ENCODE data around the gene HRC. TPM values are rescaled to one million over a fixed set of nuclear protein-coding genes. Genes with fewer than 3 reads are reported as not detected.
A peak's percentile ranks its signal among the peaks of the same experiment; 100 is the strongest.

The HRC gene
- total RNA-seq, 4 donors from 2014 or later = 0.47 to 1.0 (median 0.53) TPM; not detected in 1

- no peak overlapping the region for H3K4me3 ChIP-seq
- 92% methylated on average over 15 of the region's 25 CpGs for WGBS
- no peak overlapping the region for H3K27ac ChIP-seq
- DNase-seq (ENCODE audit: low spot score in 2 of 2) = no peak
- peaks cover 17% of the 10 kb centered on the region for H3K4me1 ChIP-seq
- TF ChIP-seq POLR2AphosphoS5 (IDR thresholded peaks at IDR 0.05) (no peak), EP300 (IDR thresholded peaks at IDR 0.05) (no peak), CTCF (IDR thresholded peaks at IDR 0.05) (no peak), POLR2A (IDR thresholded peaks at IDR 0.05) (no peak)
- H3K27me3 ChIP-seq = no peaks in the 10 kb centered on the region
- no peaks in the 10 kb centered on the region for H3K9me3 ChIP-seq
- H3K36me3 ChIP-seq = peaks cover 52% of the 10 kb centered on the region
These were observed 12.7 kb upstream of the HRC start for GRCh38 chr19:49167857-49168409.

- DNase-seq (ENCODE audit: low spot score in 2 of 2) = no peak
- TF ChIP-seq POLR2AphosphoS5 (IDR thresholded peaks at IDR 0.05) = no peak
- no peak for TF ChIP-seq CTCF (IDR thresholded peaks at IDR 0.05)
- TF ChIP-seq POLR2A (IDR thresholded peaks at IDR 0.05) = no peak
- no peak for TF ChIP-seq EP300 (IDR thresholded peaks at IDR 0.05)
- H3K27me3 ChIP-seq = no peaks in the 10 kb centered on the region
- WGBS = 83% methylated on average over 10 of the region's 30 CpGs
- peaks cover 32% of the 10 kb centered on the region for H3K36me3 ChIP-seq
- H3K27ac ChIP-seq = peak overlapping the region; percentile 69
- H3K9me3 ChIP-seq = no peaks in the 10 kb centered on the region
- peaks cover 17% of the 10 kb centered on the region for H3K4me1 ChIP-seq
- no peak overlapping the region for H3K4me3 ChIP-seq
These were observed 10.7 kb upstream of the HRC start for GRCh38 chr19:49165865-49166301.

DNA sequence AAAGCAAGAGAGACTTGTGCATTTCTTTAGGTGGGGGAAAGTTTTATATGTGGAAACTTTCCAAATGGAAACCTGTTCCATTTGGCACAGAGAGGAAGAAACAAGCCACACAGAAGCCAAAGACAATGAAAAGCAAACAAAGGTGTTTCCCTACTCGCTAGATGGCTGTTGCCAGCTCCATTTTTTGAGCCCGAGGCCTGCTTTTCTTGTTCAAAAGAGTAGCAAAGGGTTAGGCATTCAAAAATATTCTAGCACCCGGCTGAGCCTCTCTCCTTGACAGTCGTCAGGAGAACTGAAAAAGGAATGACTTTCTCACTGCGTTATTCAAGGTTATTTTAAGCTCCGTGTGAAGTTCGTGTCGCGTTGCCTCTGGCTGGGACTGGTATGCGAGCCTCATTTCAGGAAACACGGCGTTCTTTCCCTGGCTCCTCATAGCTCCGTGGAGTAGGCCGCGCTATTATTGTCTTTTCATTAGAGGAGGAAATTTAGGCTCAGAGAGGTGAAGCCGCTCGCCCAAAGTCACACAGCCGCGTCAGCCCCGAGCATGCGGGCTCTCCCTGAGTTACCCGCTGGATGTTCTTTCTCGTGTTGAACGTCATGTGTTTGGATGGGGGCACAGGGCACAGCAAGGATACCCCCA lies 10.0 kb upstream of the HRC start:
- peak overlapping the region; percentile 69 for H3K27ac ChIP-seq
- no peaks in the 10 kb centered on the region for H3K9me3 ChIP-seq
- no peak overlapping the region for H3K4me3 ChIP-seq
- peaks cover 17% of the 10 kb centered on the region for H3K4me1 ChIP-seq
- no peaks in the 10 kb centered on the region for H3K27me3 ChIP-seq
- peaks cover 25% of the 10 kb centered on the region for H3K36me3 ChIP-seq
- 64% methylated on average over 24 of the region's 24 CpGs for WGBS
- DNase-seq (ENCODE audit: low spot score in 2 of 2) = no peak
- TF ChIP-seq EP300 (IDR thresholded peaks at IDR 0.05) = no peak
- no peak for TF ChIP-seq POLR2AphosphoS5 (IDR thresholded peaks at IDR 0.05)
- no peak for TF ChIP-seq POLR2A (IDR thresholded peaks at IDR 0.05)
- no peak for TF ChIP-seq CTCF (IDR thresholded peaks at IDR 0.05)

DNA sequence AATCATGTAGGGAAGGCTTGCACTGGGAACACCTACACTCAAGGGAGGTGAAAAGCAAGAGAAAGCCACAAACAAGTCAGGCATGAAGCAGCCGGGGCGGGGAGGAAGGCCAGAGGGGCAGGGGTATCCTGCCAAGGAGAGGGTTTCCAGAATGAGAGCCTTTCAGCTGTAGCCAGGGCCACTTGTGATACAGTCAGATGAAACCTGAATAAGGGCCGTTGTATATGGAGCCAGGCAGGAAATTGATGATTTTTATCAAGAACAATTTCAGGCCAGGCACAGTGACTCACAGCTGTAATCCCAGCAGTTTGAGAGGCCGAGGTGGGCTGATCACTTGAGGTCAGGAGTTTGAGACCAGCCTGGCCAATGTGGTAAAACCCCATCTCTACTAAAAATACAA lies 6.8 kb upstream of the HRC start:
- no peak for DNase-seq (ENCODE audit: low spot score in 2 of 2)
- no peaks in the 10 kb centered on the region for H3K36me3 ChIP-seq
- no peak overlapping the region for H3K4me3 ChIP-seq
- TF ChIP-seq CTCF (IDR thresholded peaks at IDR 0.05) = no peak
- TF ChIP-seq POLR2AphosphoS5 (IDR thresholded peaks at IDR 0.05) = no peak
- no peak for TF ChIP-seq EP300 (IDR thresholded peaks at IDR 0.05)
- no peak for TF ChIP-seq POLR2A (IDR thresholded peaks at IDR 0.05)
- H3K4me1 ChIP-seq = peaks cover 37% of the 10 kb centered on the region
- H3K27ac ChIP-seq = no peak overlapping the region
- WGBS = 59% methylated on average over 4 of the region's 4 CpGs
- H3K27me3 ChIP-seq = no peaks in the 10 kb centered on the region
- no peaks in the 10 kb centered on the region for H3K9me3 ChIP-seq

DNA sequence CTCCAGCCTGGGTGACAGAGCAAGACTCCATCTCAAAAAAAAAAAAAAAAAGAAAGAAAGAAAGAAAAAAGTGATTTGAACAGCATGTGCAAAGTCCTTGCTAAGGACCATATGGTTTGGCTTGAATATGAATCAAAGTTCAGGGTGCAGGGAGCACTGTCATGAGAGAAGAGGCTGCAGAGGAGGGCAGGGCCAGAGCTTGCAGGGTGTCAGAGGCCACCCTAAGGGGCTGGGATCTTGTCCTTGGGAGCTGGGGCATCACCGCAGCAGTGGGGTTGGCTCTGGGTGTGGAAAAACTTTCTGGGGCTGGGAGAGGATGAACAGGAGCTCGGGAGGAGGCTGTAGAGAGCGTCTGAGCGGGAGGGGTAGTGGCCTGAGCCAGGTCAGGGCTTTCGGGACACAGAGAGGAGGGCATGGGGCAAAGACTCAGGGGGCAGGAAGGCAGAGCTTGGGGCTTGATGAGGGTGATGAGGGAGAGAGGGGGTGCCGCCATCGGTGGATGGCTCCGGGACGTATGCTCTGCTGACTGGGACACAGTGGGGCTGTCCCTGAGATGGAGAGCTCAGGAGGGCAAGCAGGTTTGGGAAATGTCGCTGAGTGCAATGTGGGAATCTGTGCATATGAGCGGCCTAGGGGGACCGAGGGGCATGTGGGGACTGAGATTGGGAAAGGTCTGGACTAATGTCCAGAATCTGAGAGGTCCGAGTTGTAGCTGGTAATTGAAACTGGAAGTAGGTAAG lies 5.4 kb upstream of the HRC start:
- peaks cover 31% of the 10 kb centered on the region for H3K4me1 ChIP-seq
- no peaks in the 10 kb centered on the region for H3K27me3 ChIP-seq
- no peak overlapping the region for H3K27ac ChIP-seq
- WGBS = 87% methylated on average over 13 of the region's 13 CpGs
- no peaks in the 10 kb centered on the region for H3K36me3 ChIP-seq
- no peak for DNase-seq (ENCODE audit: low spot score in 2 of 2)
- TF ChIP-seq EP300 (IDR thresholded peaks at IDR 0.05) (no peak), CTCF (IDR thresholded peaks at IDR 0.05) (no peak), POLR2AphosphoS5 (IDR thresholded peaks at IDR 0.05) (no peak), POLR2A (IDR thresholded peaks at IDR 0.05) (no peak)
- no peaks in the 10 kb centered on the region for H3K9me3 ChIP-seq
- no peak overlapping the region for H3K4me3 ChIP-seq

All from suprapubic skin (tissue), 4 donors.